H9 (cell line): ENCODE measurements around the gene RGS6. TPM values are rescaled to one million over a fixed set of nuclear protein-coding genes. Genes with fewer than 3 reads are reported as not detected.

ENCODE experiments used
- DNase-seq: peaks from one replicate; pipeline ENCODE4 v3.0.0-alpha.2; 2017
- H2AFZ ChIP-seq: one replicate; pipeline ENCODE4 v1.6.1; 2013; ENCODE audit warnings: mild to moderate bottlenecking, low read length, control low read depth, moderate library complexity
- H2AK5ac ChIP-seq: 2 replicates; pipeline ENCODE4 v1.6.1; 2013; ENCODE audit warnings: low read length, control low read depth, mixed read lengths; ENCODE audit not compliant: insufficient read length
- H2BK120ac ChIP-seq: one replicate; pipeline ENCODE4 v1.6.1; 2013; ENCODE audit warnings: low read depth, mild to moderate bottlenecking, low read length, control low read depth, inconsistent platforms; ENCODE audit not compliant: poor library complexity, severe bottlenecking
- H2BK12ac ChIP-seq: 2 replicates; pipeline ENCODE4 v1.6.1; 2013; ENCODE audit warnings: low read length, control low read depth, mixed read lengths, low read depth; ENCODE audit not compliant: insufficient read length
- H2BK15ac ChIP-seq: 2 replicates; pipeline ENCODE4 v1.6.1; 2013; ENCODE audit warnings: low read depth, low read length, control low read depth
- H2BK20ac ChIP-seq: one replicate; pipeline ENCODE4 v1.6.1; 2013; ENCODE audit warnings: low read depth, mild to moderate bottlenecking, low read length, control low read depth, inconsistent platforms; ENCODE audit not compliant: poor library complexity, severe bottlenecking
- H2BK5ac ChIP-seq: 2 replicates; pipeline ENCODE4 v1.6.1; 2013; ENCODE audit warnings: low read length, control low read depth, mixed read lengths; ENCODE audit not compliant: insufficient read length
- H3K14ac ChIP-seq: 2 replicates; pipeline ENCODE4 v1.6.1; 2013; ENCODE audit warnings: low read length, control low read depth; ENCODE audit not compliant: insufficient read depth
- H3K18ac ChIP-seq: 2 replicates; pipeline ENCODE4 v1.6.1; 2013; ENCODE audit warnings: low read depth, mild to moderate bottlenecking, mixed read lengths, low read length, control low read depth; ENCODE audit not compliant: insufficient read length
- H3K23ac ChIP-seq: 2 replicates; pipeline ENCODE4 v1.6.1; 2013; ENCODE audit warnings: low read length, control low read depth, mixed read lengths, low read depth; ENCODE audit not compliant: insufficient read length
- H3K23me2 ChIP-seq: 2 replicates; pipeline ENCODE4 v1.6.1; 2013; ENCODE audit warnings: low read depth, mild to moderate bottlenecking, mixed read lengths, low read length, control low read depth; ENCODE audit not compliant: insufficient read length, poor library complexity, severe bottlenecking
- H3K27ac ChIP-seq: 2 replicates; pipeline ENCODE4 v1.5.1; 2013; ENCODE audit warnings: low read length, control low read depth, mixed read lengths, low read depth; ENCODE audit not compliant: insufficient read length
- H3K27me3 ChIP-seq: 2 replicates; pipeline ENCODE4 v1.6.1; 2013; ENCODE audit warnings: low read length, control low read depth, inconsistent platforms; ENCODE audit not compliant: insufficient read depth
- H3K4ac ChIP-seq: 2 replicates; pipeline ENCODE4 v1.6.1; 2013; ENCODE audit warnings: low read depth, mild to moderate bottlenecking, control low read depth, inconsistent platforms, low read length, moderate library complexity
- H3K4me1 ChIP-seq: 2 replicates; pipeline ENCODE4 v1.6.1; 2013; ENCODE audit warnings: low read length, control low read depth, inconsistent platforms; ENCODE audit not compliant: insufficient read depth
- H3K4me2 ChIP-seq: 2 replicates; pipeline ENCODE4 v1.6.1; 2013; ENCODE audit warnings: low read length, control low read depth, mixed read lengths; ENCODE audit not compliant: insufficient read length, insufficient read depth
- H3K56ac ChIP-seq: 2 replicates; pipeline ENCODE4 v1.6.1; 2013; ENCODE audit warnings: low read depth, mild to moderate bottlenecking, mixed read lengths, low read length, control low read depth; ENCODE audit not compliant: insufficient read length
- H3K79me1 ChIP-seq: 2 replicates; pipeline ENCODE4 v1.6.1; 2013; ENCODE audit warnings: low read depth, mild to moderate bottlenecking, moderate library complexity, low read length, control low read depth, inconsistent platforms; ENCODE audit not compliant: insufficient read depth, poor library complexity, severe bottlenecking
- H3K79me2 ChIP-seq: 2 replicates; pipeline ENCODE4 v1.6.1; 2013; ENCODE audit warnings: low read length, control low read depth, inconsistent platforms; ENCODE audit not compliant: insufficient read depth
- H3K9ac ChIP-seq: 2 replicates; pipeline ENCODE4 v1.6.1; 2013; ENCODE audit warnings: low read length, control low read depth, mixed read lengths; ENCODE audit not compliant: insufficient read length; ENCODE audit errors: extremely low read depth
- H3K9me3 ChIP-seq: one replicate; pipeline ENCODE4 v1.6.1; 2013; ENCODE audit warnings: low read depth, low read length, inconsistent platforms; ENCODE audit not compliant: control insufficient read depth
- H3T11ph ChIP-seq: one replicate; pipeline ENCODE4 v1.6.1; 2013; ENCODE audit warnings: mild to moderate bottlenecking, low read length, control low read depth, inconsistent platforms
- H4K20me1 ChIP-seq: one replicate; pipeline ENCODE4 v1.6.1; 2013; ENCODE audit not compliant: control insufficient read depth, insufficient read length, insufficient read depth
- H4K5ac ChIP-seq: 2 replicates; pipeline ENCODE4 v1.6.1; 2013; ENCODE audit warnings: low read depth, mild to moderate bottlenecking, mixed read lengths, low read length, control low read depth; ENCODE audit not compliant: insufficient read length
- H4K8ac ChIP-seq: replicated peaks from 2 replicates; pipeline ENCODE4 v1.6.1; 2013; ENCODE audit warnings: low read length, control low read depth, mixed read lengths, low read depth; ENCODE audit not compliant: insufficient read length
- H4K91ac ChIP-seq: 2 replicates; pipeline ENCODE4 v1.6.1; 2013; ENCODE audit warnings: low read depth, mild to moderate bottlenecking, moderate library complexity, mixed read lengths, low read length, control low read depth; ENCODE audit not compliant: insufficient read length
- H3K27ac Mint-ChIP-seq, 3 experiments: 2 replicates in 2 of 3; 3 replicates in 1 of 3; pipeline ENCODE4 v1.8.0; 2020 to 2021; ENCODE audit warnings: mixed read lengths in 3 of 3, mild to moderate bottlenecking in 1 of 3, moderate library complexity in 1 of 3
- H3K27me3 Mint-ChIP-seq: 2 replicates; pipeline ENCODE4 v1.8.0; 2021; ENCODE audit warnings: low read depth, mild to moderate bottlenecking, moderate library complexity, mixed read lengths
- H3K36me3 Mint-ChIP-seq, 3 experiments: 2 replicates in 2 of 3; 3 replicates in 1 of 3; pipeline ENCODE4 v1.8.0; 2020 to 2021; ENCODE audit warnings: low read depth in 3 of 3, mixed read lengths in 3 of 3; ENCODE audit not compliant: insufficient read depth in 1 of 3
- H3K4me1 Mint-ChIP-seq, 2 experiments: 2 replicates each; pipeline ENCODE4 v1.8.0; 2020; ENCODE audit warnings: mixed read lengths in 2 of 2
- H3K4me3 Mint-ChIP-seq, 2 experiments: 2 replicates in 1 of 2; 3 replicates in 1 of 2; pipeline ENCODE4 v1.8.0; 2020 to 2021; ENCODE audit warnings: mild to moderate bottlenecking in 2 of 2, mixed read lengths in 2 of 2, moderate library complexity in 1 of 2
- H3K9me3 Mint-ChIP-seq, 2 experiments: 2 replicates in 1 of 2; 3 replicates in 1 of 2; pipeline ENCODE4 v1.8.0; 2020; ENCODE audit warnings: mild to moderate bottlenecking in 2 of 2, mixed read lengths in 2 of 2, moderate library complexity in 1 of 2
- WGBS: extraction: QIAGEN DNeasy Blood & Tissue Kit; methylation state at CpG from one replicate; pipeline ENCODE4 v1.1.7; 2013; ENCODE audit warnings: missing lambda C conversion rate, low lambda C conversion rate, mixed read lengths; ENCODE audit not compliant: insufficient read length; ENCODE audit errors: extremely low coverage; 5-methylcytosine and 5-hydroxymethylcytosine counted together
- total RNA-seq: library from RNA; stranded (reverse); gene quantifications from 2 replicates; pipeline ENCODE4 v1.2.1, GENCODE V29; 2021
- TF ChIP-seq, protein P1 (sequence below): fragments of 200-600 bp; sonication (generic); conservative IDR thresholded peaks from 3 replicates; pipeline ENCODE4 v1.8.0; 2021; ENCODE audit warnings: antibody characterized with exemption, mild to moderate bottlenecking

Gene RGS6
- total RNA-seq, 1 experiment from 2014 or later, result 3.0 TPM

GRCh38 chr14:72033365-72033764 is 101.1 kb downstream of the RGS6 start:
- no peaks in the 10 kb centered on the region for H3K4me1 Mint-ChIP-seq

More at GRCh38 chr14:72033365-72033764, 101.1 kb downstream of the RGS6 start:
- Histone ChIP-seq H3K9me3 (no peaks in the 10 kb centered on the region), H3K79me2 (no peaks in the 10 kb centered on the region), H2AK5ac (no peak overlapping the region), H3T11ph (no peak overlapping the region), H3K27me3 (no peaks in the 10 kb centered on the region), H3K79me1 (no peaks in the 10 kb centered on the region), H4K20me1 (no peaks in the 10 kb centered on the region), H3K14ac (no peak overlapping the region), H4K5ac (no peak overlapping the region), H2AFZ (no peak overlapping the region), H2BK5ac (no peak overlapping the region), H3K4me2 (no peak overlapping the region), H2BK120ac (no peak overlapping the region), H3K4me1 (no peaks in the 10 kb centered on the region), H2BK12ac (no peak overlapping the region), H4K8ac (no peak overlapping the region), H3K56ac (no peak overlapping the region), H3K4ac (no peak overlapping the region), H3K23me2 (no peaks in the 10 kb centered on the region), H3K18ac (no peak overlapping the region), H2BK15ac (no peak overlapping the region), H3K27ac (no peak overlapping the region), H2BK20ac (no peak overlapping the region), H3K9ac (no peak overlapping the region), H4K91ac (no peak overlapping the region), H3K23ac (no peak overlapping the region)
- no peak for DNase-seq
- Mint-ChIP-seq H3K36me3 (peaks cover 0 to 3% (median 2%) of the 10 kb centered on the region in 3 experiments; a peak in 3 of 7 replicates), H3K27ac (no peak overlapping the region), H3K27me3 (no peaks in the 10 kb centered on the region), H3K9me3 (no peaks in the 10 kb centered on the region; a peak in 1 of 5 replicates), H3K4me3 (no peak overlapping the region)
- no CpG with 5 or more reads among the region's 4 CpGs for WGBS
- TF ChIP-seq, protein P1, sequence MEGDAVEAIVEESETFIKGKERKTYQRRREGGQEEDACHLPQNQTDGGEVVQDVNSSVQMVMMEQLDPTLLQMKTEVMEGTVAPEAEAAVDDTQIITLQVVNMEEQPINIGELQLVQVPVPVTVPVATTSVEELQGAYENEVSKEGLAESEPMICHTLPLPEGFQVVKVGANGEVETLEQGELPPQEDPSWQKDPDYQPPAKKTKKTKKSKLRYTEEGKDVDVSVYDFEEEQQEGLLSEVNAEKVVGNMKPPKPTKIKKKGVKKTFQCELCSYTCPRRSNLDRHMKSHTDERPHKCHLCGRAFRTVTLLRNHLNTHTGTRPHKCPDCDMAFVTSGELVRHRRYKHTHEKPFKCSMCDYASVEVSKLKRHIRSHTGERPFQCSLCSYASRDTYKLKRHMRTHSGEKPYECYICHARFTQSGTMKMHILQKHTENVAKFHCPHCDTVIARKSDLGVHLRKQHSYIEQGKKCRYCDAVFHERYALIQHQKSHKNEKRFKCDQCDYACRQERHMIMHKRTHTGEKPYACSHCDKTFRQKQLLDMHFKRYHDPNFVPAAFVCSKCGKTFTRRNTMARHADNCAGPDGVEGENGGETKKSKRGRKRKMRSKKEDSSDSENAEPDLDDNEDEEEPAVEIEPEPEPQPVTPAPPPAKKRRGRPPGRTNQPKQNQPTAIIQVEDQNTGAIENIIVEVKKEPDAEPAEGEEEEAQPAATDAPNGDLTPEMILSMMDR, result no peak
